ENCODE data around the gene SORT1. TPM values are rescaled to one million over a fixed set of nuclear protein-coding genes. Genes with fewer than 3 reads are reported as not detected.

SORT1 gene
- total RNA-seq, 2 donors from 2014 or later: 225 to 231 TPM

- no peaks in the 10 kb centered on the region for H3K9me3 ChIP-seq
- TF ChIP-seq CTCF (IDR thresholded peaks at IDR 0.05): no peak
- DNase-seq (ENCODE audit: low spot score) (no peak), ATAC-seq (ENCODE audit: insufficient number of reproducible peaks, low FRiP score, low read depth) (no peak)
- H3K4me1 ChIP-seq (ENCODE audit: control insufficient read depth in 1 of 2, low read depth in 2 of 2): peaks cover 82 to 99% of the 10 kb centered on the region in 2 donors
- no peaks in the 10 kb centered on the region for H3K36me3 ChIP-seq
- no peaks in the 10 kb centered on the region for H3K27me3 ChIP-seq (replicated peaks; ENCODE audit: insufficient read depth)
- peak overlapping the region; percentile 13 for H3K4me3 ChIP-seq
- H3K27ac ChIP-seq: peak overlapping the region; percentile 88 to 89
Measured at GRCh38 chr1:109383854-109384253, 13.9 kb downstream of the SORT1 start.

GRCh38 chr1:109383087-109383779 lies 14.5 kb downstream of the SORT1 start:
- TF ChIP-seq CTCF (IDR thresholded peaks at IDR 0.05): no peak
- Histone ChIP-seq H3K4me3 (no peak overlapping the region), H3K36me3 (no peaks in the 10 kb centered on the region), H3K4me1 (ENCODE audit: control insufficient read depth in 1 of 2, low read depth in 2 of 2) (peaks cover 80 to 97% of the 10 kb centered on the region in 2 donors), H3K27me3 (replicated peaks; ENCODE audit: insufficient read depth) (no peaks in the 10 kb centered on the region), H3K27ac (peak overlapping the region; percentile 88 to 89), H3K9me3 (no peaks in the 10 kb centered on the region)
- ATAC-seq (ENCODE audit: insufficient number of reproducible peaks, low FRiP score, low read depth) (no peak), DNase-seq (ENCODE audit: low spot score) (no peak)

GRCh38 chr1:109381573-109381972 lies 16.1 kb downstream of the SORT1 start:
- no peaks in the 10 kb centered on the region for H3K27me3 ChIP-seq (replicated peaks; ENCODE audit: insufficient read depth)
- no peaks in the 10 kb centered on the region for H3K9me3 ChIP-seq
- no peak overlapping the region for H3K4me3 ChIP-seq
- H3K27ac ChIP-seq: peak overlapping the region; percentile 88 to 89
- peaks cover 78 to 94% of the 10 kb centered on the region in 2 donors for H3K4me1 ChIP-seq (ENCODE audit: control insufficient read depth in 1 of 2, low read depth in 2 of 2)
- ATAC-seq (ENCODE audit: insufficient number of reproducible peaks, low FRiP score, low read depth): no peak
- no peak for DNase-seq (ENCODE audit: low spot score)
- TF ChIP-seq CTCF (IDR thresholded peaks at IDR 0.05): no peak
- peaks cover 3% of the 10 kb centered on the region for H3K36me3 ChIP-seq

- no peak for TF ChIP-seq CTCF (IDR thresholded peaks at IDR 0.05)
- H3K27ac ChIP-seq: peak overlapping the region; percentile 88 to 89
- H3K27me3 ChIP-seq (replicated peaks; ENCODE audit: insufficient read depth): no peaks in the 10 kb centered on the region
- DNase-seq (ENCODE audit: low spot score) (no peak), ATAC-seq (ENCODE audit: insufficient number of reproducible peaks, low FRiP score, low read depth) (no peak)
- peaks cover 61 to 95% of the 10 kb centered on the region in 2 donors for H3K4me1 ChIP-seq (ENCODE audit: control insufficient read depth in 1 of 2, low read depth in 2 of 2)
- H3K36me3 ChIP-seq: peaks cover 3% of the 10 kb centered on the region
- H3K9me3 ChIP-seq: no peaks in the 10 kb centered on the region
- H3K4me3 ChIP-seq: no peak overlapping the region
Measured at GRCh38 chr1:109379907-109380306, 17.8 kb downstream of the SORT1 start.

- no peak for DNase-seq (ENCODE audit: low spot score)
- Histone ChIP-seq H3K4me3 (no peak overlapping the region), H3K9me3 (no peaks in the 10 kb centered on the region), H3K36me3 (peaks cover 3% of the 10 kb centered on the region), H3K27ac (peak overlapping the region; percentile 51 to 88), H3K27me3 (replicated peaks; ENCODE audit: insufficient read depth) (no peaks in the 10 kb centered on the region), H3K4me1 (ENCODE audit: control insufficient read depth in 1 of 2, low read depth in 2 of 2) (peaks cover 57 to 94% of the 10 kb centered on the region in 2 donors)
- no peak for ATAC-seq (ENCODE audit: insufficient number of reproducible peaks, low FRiP score, low read depth)
- TF ChIP-seq CTCF (IDR thresholded peaks at IDR 0.05): no peak
Measured at GRCh38 chr1:109379422-109379821, 18.3 kb downstream of the SORT1 start.

Data from thoracic aorta (tissue), 2 donors.